Measurements from ENCODE around the gene CHP2.

GRCh38 chr16:23788685-23789084, 33.9 kb downstream of the CHP2 start:
- TF ChIP-seq CTCF (IDR thresholded peaks at IDR 0.05; ENCODE audit: poor library complexity) = no peak
- no peak for TF ChIP-seq EZH2 (IDR thresholded peaks at IDR 0.05; ENCODE audit: borderline replicate concordance)

All from hepatocyte (in vitro differentiated cells).